ENCODE results near the gene CCSER1.

Gene CCSER1

GRCh38 chr4:90127706-90128345, 632 bp downstream of the CCSER1 start:
- no peak for TF ChIP-seq CTCF (IDR thresholded peaks at IDR 0.05; ENCODE audit: extremely low read depth, missing control alignments)
- DNase-seq (ENCODE audit: low spot score): peak; percentile 29

GRCh38 chr4:90128961-90129495, 1.8 kb downstream of the CCSER1 start:
- DNase-seq (ENCODE audit: low spot score): peak; percentile 10
- TF ChIP-seq CTCF (IDR thresholded peaks at IDR 0.05; ENCODE audit: extremely low read depth, missing control alignments): no peak

- DNase-seq (ENCODE audit: low spot score): no peak
- no peak for TF ChIP-seq CTCF (IDR thresholded peaks at IDR 0.05; ENCODE audit: extremely low read depth, missing control alignments)
These were observed 2.9 kb downstream of the CCSER1 start for GRCh38 chr4:90130076-90130475.

GRCh38 chr4:90137555-90137954, 10.4 kb downstream of the CCSER1 start:
- no peak for DNase-seq (ENCODE audit: low spot score)
- no peak for TF ChIP-seq CTCF (IDR thresholded peaks at IDR 0.05; ENCODE audit: extremely low read depth, missing control alignments)

GRCh38 chr4:90142081-90142480, 14.9 kb downstream of the CCSER1 start:
- DNase-seq (ENCODE audit: low spot score): no peak
- TF ChIP-seq CTCF (IDR thresholded peaks at IDR 0.05; ENCODE audit: extremely low read depth, missing control alignments): no peak

- no peak for DNase-seq (ENCODE audit: low spot score)
- no peak for TF ChIP-seq CTCF (IDR thresholded peaks at IDR 0.05; ENCODE audit: extremely low read depth, missing control alignments)
These were observed 18.1 kb downstream of the CCSER1 start for GRCh38 chr4:90145319-90145718.

- DNase-seq (ENCODE audit: low spot score): no peak
- TF ChIP-seq CTCF (IDR thresholded peaks at IDR 0.05; ENCODE audit: extremely low read depth, missing control alignments): no peak
These were observed 19.1 kb downstream of the CCSER1 start for GRCh38 chr4:90146306-90146705.
